ENCODE measurements around the gene RAB11FIP2. TPM values are rescaled to one million over a fixed set of nuclear protein-coding genes. Genes with fewer than 3 reads are reported as not detected.
A peak's percentile ranks its signal among the peaks of the same experiment; 100 is the strongest.

RAB11FIP2 gene
- total and polyA plus RNA-seq, 2 of the 4 experiments (the other 2 are of a cell fraction): 3.6 to 16.1 TPM

- peaks cover 1% of the 10 kb centered on the region; the same call in 1 of the 2 replicates for H3K36me3 ChIP-seq (ENCODE audit: control insufficient read depth, insufficient read depth, low read length)
- H2AK9ac ChIP-seq (replicated peaks; ENCODE audit: low read depth, low read length, poor library complexity): no peak overlapping the region
- no peak overlapping the region for H2AK5ac ChIP-seq (ENCODE audit: low read depth, low read length)
- no peak overlapping the region for H2AFZ ChIP-seq (replicated peaks; ENCODE audit: low read length, poor library complexity)
- no peak overlapping the region for H2BK5ac ChIP-seq (ENCODE audit: low read depth, low read length, poor library complexity, severe bottlenecking)
- H3K9ac ChIP-seq (ENCODE audit: low read depth, low read length): no peak overlapping the region
- no peak overlapping the region for H3K4me3 ChIP-seq (ENCODE audit: insufficient read depth, low read depth, low read length)
- ChIA-PET POLR2A (ENCODE audit: unreplicated experiment) (no interaction called here), CTCF (no interaction called here)
- no peaks in the 10 kb centered on the region; the same call in 1 of the 2 replicates for H3K4me1 ChIP-seq (ENCODE audit: control insufficient read depth, insufficient read depth, low read length)
- H3K27ac ChIP-seq (ENCODE audit: insufficient read depth, low read length): no peak overlapping the region
- WGBS, 2 experiments (ENCODE audit: extremely low coverage in 2 of 2, insufficient read length in 1 of 2): no CpG with 5 or more reads among the region's 2 CpGs
- no peak overlapping the region for H3K23ac ChIP-seq (ENCODE audit: low read depth, low read length)
- in situ Hi-C loops (cut with MboI; ENCODE audit: low sequenced_read_pairs): no loop called here
- DNase-seq: peak; percentile 76
- dilution Hi-C loops (cut with HindIII; ENCODE audit: low sequenced_read_pairs, unreplicated experiment): no loop called here
- no peak overlapping the region for H3K14ac ChIP-seq (replicated peaks; ENCODE audit: low read depth, low read length)
- no peak overlapping the region for H3K4ac ChIP-seq (ENCODE audit: low read depth, low read length)
- no peak overlapping the region for H2BK120ac ChIP-seq (ENCODE audit: low read depth, low read length)
- peaks cover 3% of the 10 kb centered on the region for H3K9me1 ChIP-seq (ENCODE audit: insufficient read depth, low read length)
- ATAC-seq (ENCODE audit: low read depth): no peak
- no peak overlapping the region for H2BK15ac ChIP-seq (ENCODE audit: low read depth, low read length)
- no peak overlapping the region for H3K56ac ChIP-seq (ENCODE audit: extremely low read depth, insufficient read depth, low read length)
- no peak for TF ChIP-seq BHLHE40 (IDR thresholded peaks at IDR 0.05; ENCODE audit: low read depth, low read length)
- TF ChIP-seq CHD1 (IDR thresholded peaks at IDR 0.05; ENCODE audit: low read depth, low read length): no peak
- TF ChIP-seq RFX5 (IDR thresholded peaks at IDR 0.05; ENCODE audit: low read depth, low read length): no peak
- TF ChIP-seq RAD21 (IDR thresholded peaks at IDR 0.05; ENCODE audit: low read length): no peak
- no peak for TF ChIP-seq MAFK (IDR thresholded peaks at IDR 0.05; ENCODE audit: low read depth, low read length)
- peaks cover 11% of the 10 kb centered on the region in 2 experiments; a peak in 3 of 4 replicates for H3K79me1 ChIP-seq (ENCODE audit: low read depth in 1 of 2, low read length in 2 of 2)
- H4K5ac ChIP-seq (ENCODE audit: low read depth, low read length): no peak overlapping the region
- no peaks in the 10 kb centered on the region; the same call in 1 of the 2 replicates for H4K20me1 ChIP-seq (ENCODE audit: insufficient read depth, low read length)
- H3K18ac ChIP-seq (ENCODE audit: low read depth, low read length): no peak overlapping the region
- no TSS peak for BruUV-seq (replicated peaks)
- intact Hi-C loops (cut with micrococcal nuclease): loop anchor here (10.0 kb wide), 2 partner anchors 507 to 703 kb away; no protein-coding TSS in a partner anchor
- H4K8ac ChIP-seq (ENCODE audit: low read depth in 2 of 2, low read length in 2 of 2): no peak overlapping the region
- H3K9me3 ChIP-seq (ENCODE audit: control insufficient read depth, insufficient read depth, low read length): no peaks in the 10 kb centered on the region
- no peak overlapping the region for H4K91ac ChIP-seq (ENCODE audit: insufficient read depth, low read depth, low read length)
- no peaks in the 10 kb centered on the region for H3K27me3 ChIP-seq (ENCODE audit: control insufficient read depth, insufficient read depth, low read length)
- no peak overlapping the region for H2BK20ac ChIP-seq (ENCODE audit: low read depth, low read length)
- H3K4me2 ChIP-seq (ENCODE audit: low read depth, low read length): no peak overlapping the region; the same call in 1 of the 2 replicates
These were observed 5.4 kb downstream of the RAB11FIP2 start for GRCh38 chr10:118041316-118041715.
